Activated B cell treated with CpG ODN at 0.5 μM for 24 hours (primary cell): Measurements from ENCODE around the gene HTR1E. TPM values are rescaled to one million over a fixed set of nuclear protein-coding genes. Genes with fewer than 3 reads are reported as not detected.

Experiments used
- ATAC-seq: fragments of 200-7000 bp; cut with Tn5 transposase; one replicate; pipeline ENCODE4 v1.10.0; 2021; ENCODE audit warnings: low read depth, mild to moderate bottlenecking, moderate library complexity
- CTCF ChIA-PET: fragments of 350-600 bp; sonication (Branson Sonifier 250); formaldehyde crosslinking; loops from one replicate; lab custom pipeline; 2021; ENCODE audit warnings: antibody characterized with exemption; lab: Charles Lee
- POLR2A ChIA-PET: fragments of 350-600 bp; sonication (Branson Sonifier 250); formaldehyde crosslinking; loops from one replicate; lab custom pipeline; 2021; ENCODE audit warnings: antibody characterized with exemption; lab: Charles Lee
- DNase-seq: peaks from one replicate; pipeline ENCODE4 v3.0.0; 2022
- H3K27ac Mint-ChIP-seq: one replicate; pipeline ENCODE4 v1.8.0; 2020; ENCODE audit warnings: mixed read lengths
- H3K27me3 Mint-ChIP-seq: one replicate; pipeline ENCODE4 v1.8.0; 2021; ENCODE audit warnings: mixed read lengths
- H3K36me3 Mint-ChIP-seq: one replicate; pipeline ENCODE4 v1.8.0; 2021; ENCODE audit warnings: low read depth, mixed read lengths
- H3K4me1 Mint-ChIP-seq: one replicate; pipeline ENCODE4 v1.8.0; 2021; ENCODE audit warnings: mixed read lengths
- H3K4me3 Mint-ChIP-seq: one replicate; pipeline ENCODE4 v1.8.0; 2020; ENCODE audit warnings: mild to moderate bottlenecking, mixed read lengths
- H3K9me3 Mint-ChIP-seq: one replicate; pipeline ENCODE4 v1.8.0; 2020; ENCODE audit warnings: mixed read lengths
- intact Hi-C: fragments of 100-400 bp; cut with micrococcal nuclease; formaldehyde crosslinking; loops from one replicate; pipeline ENCODE4 v1.15.1; 2024
- total RNA-seq: library from RNA; stranded (reverse); gene quantifications from 2 replicates; pipeline ENCODE4 v1.2.3, GENCODE V29; 2022
- TF ChIP-seq, protein P1 (sequence below): fragments of 200-600 bp; IDR thresholded peaks from one replicate; pipeline ENCODE4 v1.8.0; 2022; ENCODE audit warnings: antibody characterized with exemption, mild to moderate bottlenecking

Gene HTR1E
- total RNA-seq, 1 donor from 2014 or later: not detected

DNA sequence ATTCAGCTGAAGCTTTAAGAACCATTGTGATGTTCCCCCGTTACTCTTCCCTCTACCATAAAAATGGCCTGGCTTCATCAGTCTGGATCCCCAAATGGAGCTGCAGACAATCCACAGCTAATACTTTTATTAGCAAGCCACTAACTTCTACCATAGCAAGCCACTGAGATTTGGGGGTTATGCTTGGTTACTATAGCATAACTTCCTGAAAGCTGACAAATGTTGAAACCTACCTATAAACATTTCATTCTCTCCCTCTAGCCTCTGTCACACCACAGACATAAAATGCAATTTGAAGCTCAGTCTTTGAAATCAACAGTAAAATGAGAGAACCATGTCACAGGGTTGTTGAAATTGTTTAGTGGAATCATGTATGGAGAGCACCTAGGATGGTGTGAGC, 3.0 kb upstream of the HTR1E start:
- peaks cover 39% of the 10 kb centered on the region for H3K27me3 Mint-ChIP-seq
- H3K4me1 Mint-ChIP-seq: peaks cover 18% of the 10 kb centered on the region
- intact Hi-C loops: no loop called here
- H3K9me3 Mint-ChIP-seq: no peaks in the 10 kb centered on the region
- no peak overlapping the region for H3K4me3 Mint-ChIP-seq
- no peak for ATAC-seq
- POLR2A ChIA-PET: no interaction called here
- no peak overlapping the region for H3K27ac Mint-ChIP-seq
- TF ChIP-seq, protein P1, sequence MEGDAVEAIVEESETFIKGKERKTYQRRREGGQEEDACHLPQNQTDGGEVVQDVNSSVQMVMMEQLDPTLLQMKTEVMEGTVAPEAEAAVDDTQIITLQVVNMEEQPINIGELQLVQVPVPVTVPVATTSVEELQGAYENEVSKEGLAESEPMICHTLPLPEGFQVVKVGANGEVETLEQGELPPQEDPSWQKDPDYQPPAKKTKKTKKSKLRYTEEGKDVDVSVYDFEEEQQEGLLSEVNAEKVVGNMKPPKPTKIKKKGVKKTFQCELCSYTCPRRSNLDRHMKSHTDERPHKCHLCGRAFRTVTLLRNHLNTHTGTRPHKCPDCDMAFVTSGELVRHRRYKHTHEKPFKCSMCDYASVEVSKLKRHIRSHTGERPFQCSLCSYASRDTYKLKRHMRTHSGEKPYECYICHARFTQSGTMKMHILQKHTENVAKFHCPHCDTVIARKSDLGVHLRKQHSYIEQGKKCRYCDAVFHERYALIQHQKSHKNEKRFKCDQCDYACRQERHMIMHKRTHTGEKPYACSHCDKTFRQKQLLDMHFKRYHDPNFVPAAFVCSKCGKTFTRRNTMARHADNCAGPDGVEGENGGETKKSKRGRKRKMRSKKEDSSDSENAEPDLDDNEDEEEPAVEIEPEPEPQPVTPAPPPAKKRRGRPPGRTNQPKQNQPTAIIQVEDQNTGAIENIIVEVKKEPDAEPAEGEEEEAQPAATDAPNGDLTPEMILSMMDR: no peak
- no peaks in the 10 kb centered on the region for H3K36me3 Mint-ChIP-seq
- CTCF ChIA-PET: no interaction called here
- DNase-seq: no peak

DNA sequence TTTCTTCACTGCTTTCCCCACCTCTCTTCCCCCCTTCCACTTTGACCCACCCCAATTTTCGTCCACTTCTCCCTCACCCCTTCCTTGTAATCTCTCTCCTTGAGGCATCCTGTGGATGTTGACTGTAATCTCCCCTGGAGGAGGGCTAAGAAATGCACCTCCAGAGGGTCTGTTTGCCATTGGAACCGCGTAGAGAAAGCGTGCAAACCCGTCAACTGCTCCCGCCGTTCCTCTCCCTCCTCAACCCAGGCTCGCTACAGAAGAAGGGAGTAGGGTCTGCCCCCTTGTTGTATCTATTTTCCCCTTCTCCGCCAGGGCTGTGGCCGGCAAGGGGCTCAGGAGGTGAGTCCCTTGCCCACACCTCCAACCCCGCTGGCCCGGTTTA, 502 bp upstream of the HTR1E start:
- intact Hi-C loops: no loop called here
- Mint-ChIP-seq H3K4me3 (peak overlapping the region; percentile 65), H3K27ac (no peak overlapping the region), H3K9me3 (no peaks in the 10 kb centered on the region), H3K27me3 (peaks cover 53% of the 10 kb centered on the region), H3K4me1 (peaks cover 18% of the 10 kb centered on the region), H3K36me3 (no peaks in the 10 kb centered on the region)
- TF ChIP-seq, protein P1: no peak
- POLR2A ChIA-PET: no interaction called here
- ATAC-seq (no peak), DNase-seq (no peak)
- CTCF ChIA-PET: no interaction called here

DNA sequence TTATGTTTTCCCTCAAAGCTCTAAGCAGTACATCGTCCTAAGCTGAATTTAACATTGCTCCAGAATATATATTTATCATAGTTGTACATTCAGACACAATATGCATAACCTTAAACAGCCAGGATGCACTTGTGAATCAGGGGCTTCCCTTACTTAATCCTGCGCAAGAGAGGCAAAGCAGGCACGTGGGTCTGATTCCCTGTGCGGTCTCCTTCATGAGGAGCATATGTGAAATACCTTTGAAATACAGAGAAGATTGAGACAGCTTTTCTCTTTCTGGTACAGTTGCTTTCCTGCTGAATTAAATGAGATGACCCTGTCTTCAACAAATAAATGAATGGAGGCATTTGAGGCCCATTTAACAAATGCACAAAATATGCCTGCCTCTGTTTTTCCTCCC, 1.5 kb downstream of the HTR1E start:
- TF ChIP-seq, protein P1: no peak
- ATAC-seq: no peak
- intact Hi-C loops: no loop called here
- CTCF ChIA-PET: no interaction called here
- Mint-ChIP-seq H3K27me3 (peaks cover 51% of the 10 kb centered on the region), H3K4me1 (peaks cover 18% of the 10 kb centered on the region), H3K9me3 (no peaks in the 10 kb centered on the region), H3K4me3 (no peak overlapping the region), H3K27ac (no peak overlapping the region), H3K36me3 (no peaks in the 10 kb centered on the region)
- no peak for DNase-seq
- POLR2A ChIA-PET: no interaction called here

DNA sequence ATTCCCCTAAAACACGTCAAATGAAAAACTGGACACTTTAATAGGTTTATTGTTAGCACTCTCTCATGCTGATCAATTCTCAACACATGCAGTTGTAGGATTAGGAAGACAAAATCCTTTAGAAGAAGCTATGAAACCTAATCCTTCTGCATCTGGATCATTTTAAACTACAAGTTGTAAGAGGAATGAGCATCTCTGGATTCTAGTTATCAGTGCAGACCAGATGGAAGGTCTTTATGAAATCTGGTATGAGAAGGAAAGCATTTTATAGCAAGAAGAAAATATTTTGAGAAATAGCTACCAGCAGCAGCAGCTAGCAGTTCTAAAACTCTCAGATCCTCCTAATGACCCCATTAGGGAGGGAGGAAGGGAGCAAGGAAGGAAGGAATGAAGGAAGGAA, 4.1 kb downstream of the HTR1E start:
- CTCF ChIA-PET: no interaction called here

DNA sequence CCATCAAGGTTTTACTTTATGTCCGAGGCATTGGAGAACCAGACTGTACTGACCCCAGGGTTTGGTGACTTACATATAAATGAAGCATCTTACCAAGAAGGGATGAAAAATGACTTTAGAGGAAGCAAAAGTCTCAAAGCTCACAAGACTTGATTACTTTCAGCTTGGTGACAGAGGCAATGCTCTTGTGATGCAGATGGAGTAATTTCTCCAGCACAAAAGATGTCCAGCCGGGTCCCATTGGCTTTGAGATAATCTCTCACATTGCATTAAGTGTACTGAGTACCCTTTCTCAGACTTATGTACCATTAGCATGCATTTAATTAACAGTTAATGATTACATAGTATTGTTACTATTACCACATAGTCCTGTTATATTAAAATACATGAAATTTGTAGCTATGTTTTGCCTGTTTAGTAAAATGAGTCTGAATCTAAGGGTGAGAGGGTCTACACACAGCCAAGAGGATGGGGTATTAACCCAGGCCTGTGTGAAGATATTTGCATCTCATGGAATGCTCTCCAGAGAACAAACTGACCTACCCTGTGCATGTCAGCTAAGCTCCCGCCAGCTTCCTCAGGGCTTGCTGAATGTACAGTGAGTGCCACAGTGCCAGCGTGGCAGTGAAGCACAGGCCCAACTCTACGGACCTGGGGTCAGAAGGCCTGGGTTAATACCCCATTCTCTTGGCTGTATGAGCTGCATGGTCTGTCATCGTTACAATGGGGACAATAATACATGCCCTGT, 5.6 kb downstream of the HTR1E start:
- Mint-ChIP-seq H3K27ac (no peak overlapping the region), H3K27me3 (peaks cover 19% of the 10 kb centered on the region), H3K4me3 (no peak overlapping the region), H3K9me3 (no peaks in the 10 kb centered on the region), H3K36me3 (no peaks in the 10 kb centered on the region), H3K4me1 (no peaks in the 10 kb centered on the region)
- ATAC-seq (no peak), DNase-seq (no peak)
- ChIA-PET CTCF (no interaction called here), POLR2A (no interaction called here)
- intact Hi-C loops: no loop called here
- TF ChIP-seq, protein P1: no peak

More for the DNA sequence above, 4.1 kb downstream of the HTR1E start:
- no peak overlapping the region for H3K27ac Mint-ChIP-seq
- intact Hi-C loops: no loop called here
- no peak for DNase-seq
- TF ChIP-seq, protein P1: no peak
- H3K36me3 Mint-ChIP-seq: no peaks in the 10 kb centered on the region
- ATAC-seq: no peak
- H3K4me3 Mint-ChIP-seq: no peak overlapping the region
- H3K9me3 Mint-ChIP-seq: no peaks in the 10 kb centered on the region
- H3K27me3 Mint-ChIP-seq: peaks cover 32% of the 10 kb centered on the region
- H3K4me1 Mint-ChIP-seq: peaks cover 8% of the 10 kb centered on the region
- POLR2A ChIA-PET: no interaction called here
